OCI-LY3 (cell line): ENCODE data around the gene GSG1L.

Experiments
- H2AFZ ChIP-seq: fragments of 200-600, 300-600 bp; shearing (Covaris generic); 2 replicates; pipeline ENCODE4 v1.6.0; 2014; ENCODE audit warnings: antibody characterized with exemption, low read depth, low read length
- H3K27ac ChIP-seq: fragments of 200-600, 300-600 bp; sonication (generic); 2 replicates; pipeline ENCODE4 v1.5.1; 2014; ENCODE audit warnings: mild to moderate bottlenecking, low read length, moderate library complexity, mixed read lengths
- H3K27me3 ChIP-seq: fragments of 200-600, 300-600 bp; sonication (generic); 2 replicates; pipeline ENCODE4 v1.6.1; 2014; ENCODE audit warnings: low read depth, low read length, mixed read lengths
- H3K36me3 ChIP-seq: fragments of 200-600, 300-600 bp; sonication (generic); replicated peaks from 2 replicates; pipeline ENCODE3; 2014; ENCODE audit warnings: low read depth, low read length, mixed read lengths
- H3K4me1 ChIP-seq: fragments of 300-600, 200-600 bp; sonication (generic); 2 replicates; pipeline ENCODE4 v1.6.1; 2014; ENCODE audit warnings: low read length, mixed read lengths
- H3K4me2 ChIP-seq: fragments of 200-600, 300-600 bp; sonication (generic); 2 replicates; pipeline ENCODE4 v1.6.1; 2014; ENCODE audit warnings: low read length, mixed read lengths
- H3K4me3 ChIP-seq: fragments of 300-600, 200-600 bp; sonication (generic); 2 replicates; pipeline ENCODE4 v1.5.1; 2014; ENCODE audit warnings: antibody characterized with exemption, mild to moderate bottlenecking, low read length, moderate library complexity
- H3K79me2 ChIP-seq: fragments of 300-600, 200-600 bp; shearing (Covaris generic); 2 replicates; pipeline ENCODE4 v1.6.1; 2014; ENCODE audit warnings: mild to moderate bottlenecking, low read length, mixed read lengths
- H3K9ac ChIP-seq: fragments of 300-600, 200-600 bp; shearing (Covaris generic); 2 replicates; pipeline ENCODE4 v1.6.0; 2014; ENCODE audit warnings: mild to moderate bottlenecking, low read length, moderate library complexity
- H3K9me3 ChIP-seq: fragments of 200-600, 300-600 bp; shearing (Covaris generic); 2 replicates; pipeline ENCODE4 v1.6.1; 2014; ENCODE audit warnings: low read length, mixed read lengths; ENCODE audit not compliant: insufficient read depth
- H4K20me1 ChIP-seq: fragments of 200-600, 300-600 bp; sonication (generic); 2 replicates; pipeline ENCODE4 v1.6.1; 2016; ENCODE audit warnings: low read length, mixed read lengths; ENCODE audit not compliant: insufficient read depth
- EZH2phosphoT487 ChIP-seq: fragments of 200-600 bp; shearing (Covaris generic); IDR thresholded peaks from 2 replicates; pipeline ENCODE4 v1.6.1; 2018; ENCODE audit warnings: antibody characterized with exemption, mixed run types, low read depth
- TF ChIP-seq, protein P1 (sequence below): fragments of 200-600, 300-600 bp; sonication (generic); IDR thresholded peaks from 2 replicates; pipeline ENCODE4 v1.5.1; 2014; ENCODE audit warnings: antibody characterized with exemption, low read length, low read depth

The GSG1L gene

GRCh38 chr16:27791404-27791719, 272.2 kb downstream of the GSG1L start:
- H3K79me2 ChIP-seq, result no peaks in the 10 kb centered on the region
- no peaks in the 10 kb centered on the region for H4K20me1 ChIP-seq
- no peak overlapping the region for H3K4me2 ChIP-seq
- H3K9ac ChIP-seq, result no peak overlapping the region
- H3K27ac ChIP-seq, result no peak overlapping the region
- H3K9me3 ChIP-seq, result no peaks in the 10 kb centered on the region
- H3K27me3 ChIP-seq, result no peaks in the 10 kb centered on the region
- no peak overlapping the region for H2AFZ ChIP-seq
- no peaks in the 10 kb centered on the region for H3K36me3 ChIP-seq
- TF ChIP-seq, protein P1, sequence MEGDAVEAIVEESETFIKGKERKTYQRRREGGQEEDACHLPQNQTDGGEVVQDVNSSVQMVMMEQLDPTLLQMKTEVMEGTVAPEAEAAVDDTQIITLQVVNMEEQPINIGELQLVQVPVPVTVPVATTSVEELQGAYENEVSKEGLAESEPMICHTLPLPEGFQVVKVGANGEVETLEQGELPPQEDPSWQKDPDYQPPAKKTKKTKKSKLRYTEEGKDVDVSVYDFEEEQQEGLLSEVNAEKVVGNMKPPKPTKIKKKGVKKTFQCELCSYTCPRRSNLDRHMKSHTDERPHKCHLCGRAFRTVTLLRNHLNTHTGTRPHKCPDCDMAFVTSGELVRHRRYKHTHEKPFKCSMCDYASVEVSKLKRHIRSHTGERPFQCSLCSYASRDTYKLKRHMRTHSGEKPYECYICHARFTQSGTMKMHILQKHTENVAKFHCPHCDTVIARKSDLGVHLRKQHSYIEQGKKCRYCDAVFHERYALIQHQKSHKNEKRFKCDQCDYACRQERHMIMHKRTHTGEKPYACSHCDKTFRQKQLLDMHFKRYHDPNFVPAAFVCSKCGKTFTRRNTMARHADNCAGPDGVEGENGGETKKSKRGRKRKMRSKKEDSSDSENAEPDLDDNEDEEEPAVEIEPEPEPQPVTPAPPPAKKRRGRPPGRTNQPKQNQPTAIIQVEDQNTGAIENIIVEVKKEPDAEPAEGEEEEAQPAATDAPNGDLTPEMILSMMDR, result no peak
- TF ChIP-seq EZH2phosphoT487, result no peak
- no peak overlapping the region for H3K4me3 ChIP-seq
- H3K4me1 ChIP-seq, result no peaks in the 10 kb centered on the region

DNA sequence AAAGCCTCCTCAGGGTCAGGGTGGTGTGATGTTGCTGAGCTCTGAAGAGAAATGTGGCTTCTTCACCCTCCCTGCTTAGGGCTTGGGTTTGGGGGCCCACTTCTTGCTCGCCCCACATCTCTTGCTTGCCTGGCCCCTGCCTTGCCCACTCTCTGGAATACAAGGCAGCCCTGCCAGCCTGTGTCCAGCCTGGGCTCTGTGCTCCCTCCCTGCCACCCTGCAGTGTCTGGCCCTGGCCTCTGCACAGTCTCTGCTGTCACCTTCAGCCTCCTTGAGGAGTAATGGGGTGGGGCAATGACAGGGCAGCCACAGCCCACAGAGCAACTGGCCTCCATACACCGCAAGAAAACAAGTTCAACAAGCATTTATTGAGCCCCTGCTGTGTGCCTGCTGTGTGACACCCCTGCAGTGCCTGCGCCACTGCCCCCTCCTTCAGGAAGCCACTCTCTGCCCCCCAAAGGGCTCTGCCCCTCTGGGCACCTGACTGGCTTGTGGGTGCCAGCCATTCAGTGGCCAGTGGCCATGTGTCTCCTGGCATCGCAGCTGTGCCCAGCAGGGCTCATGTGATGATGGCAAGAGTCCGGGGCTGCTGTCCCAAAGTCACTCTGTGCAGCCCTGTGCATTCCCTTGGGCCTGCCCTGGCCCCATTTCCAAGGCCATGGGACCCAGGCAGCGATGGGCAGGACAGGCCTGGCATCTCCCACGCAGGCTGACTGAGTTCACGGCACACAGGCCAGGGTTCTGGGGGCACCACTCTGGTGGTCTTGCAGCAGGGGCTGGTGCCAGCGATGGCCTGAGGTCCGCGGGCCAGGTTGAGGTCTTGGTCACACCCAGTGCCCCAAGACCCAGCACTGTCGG, 272.7 kb downstream of the GSG1L start:
- H3K36me3 ChIP-seq, result no peaks in the 10 kb centered on the region
- no peaks in the 10 kb centered on the region for H3K4me1 ChIP-seq
- no peak overlapping the region for H3K27ac ChIP-seq
- TF ChIP-seq, protein P1, result no peak
- no peak for TF ChIP-seq EZH2phosphoT487
- H3K9me3 ChIP-seq, result no peaks in the 10 kb centered on the region
- H3K4me3 ChIP-seq, result no peak overlapping the region
- H4K20me1 ChIP-seq, result no peaks in the 10 kb centered on the region
- H3K9ac ChIP-seq, result no peak overlapping the region
- no peaks in the 10 kb centered on the region for H3K79me2 ChIP-seq
- no peak overlapping the region for H2AFZ ChIP-seq
- no peak overlapping the region for H3K4me2 ChIP-seq
- H3K27me3 ChIP-seq, result no peaks in the 10 kb centered on the region

DNA sequence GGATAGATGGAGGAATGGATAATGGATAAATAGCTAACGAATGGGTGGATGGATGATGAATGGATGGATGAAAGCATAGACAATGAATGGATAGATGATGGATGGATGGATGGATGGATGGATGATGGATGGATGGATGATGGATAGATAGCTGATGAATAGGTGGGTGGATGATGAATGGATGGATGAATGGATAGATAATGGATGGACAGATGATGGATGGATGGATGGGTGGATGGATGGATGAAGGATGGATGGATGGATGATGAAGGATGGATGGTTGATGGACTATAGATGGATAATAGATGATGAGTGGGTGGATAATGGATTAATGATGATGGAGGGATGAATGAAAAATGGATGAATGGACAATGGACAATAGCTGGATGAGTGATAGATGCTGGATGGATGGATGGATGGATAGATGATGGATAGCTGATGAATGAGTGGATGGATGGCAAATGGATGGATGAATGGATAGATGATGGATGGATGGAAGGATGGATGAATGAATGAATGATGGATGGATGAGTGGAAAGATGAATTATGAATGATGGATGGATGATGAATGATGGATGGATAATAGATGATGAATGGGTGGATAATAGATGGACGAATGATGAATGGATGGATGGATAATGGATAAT, 273.8 kb downstream of the GSG1L start:
- no peak for TF ChIP-seq EZH2phosphoT487
- TF ChIP-seq, protein P1, result no peak
- H2AFZ ChIP-seq, result no peak overlapping the region
- H3K4me2 ChIP-seq, result no peak overlapping the region
- no peaks in the 10 kb centered on the region for H3K27me3 ChIP-seq
- H3K79me2 ChIP-seq, result no peaks in the 10 kb centered on the region
- H4K20me1 ChIP-seq, result no peaks in the 10 kb centered on the region
- H3K27ac ChIP-seq, result no peak overlapping the region
- H3K9ac ChIP-seq, result no peak overlapping the region
- H3K4me1 ChIP-seq, result no peaks in the 10 kb centered on the region
- no peaks in the 10 kb centered on the region for H3K9me3 ChIP-seq
- H3K36me3 ChIP-seq, result no peaks in the 10 kb centered on the region
- no peak overlapping the region for H3K4me3 ChIP-seq

GRCh38 chr16:27789150-27789549, 274.4 kb downstream of the GSG1L start:
- TF ChIP-seq, protein P1, result no peak
- no peak for TF ChIP-seq EZH2phosphoT487
- H3K79me2 ChIP-seq, result no peaks in the 10 kb centered on the region
- H4K20me1 ChIP-seq, result no peaks in the 10 kb centered on the region
- no peak overlapping the region for H2AFZ ChIP-seq
- no peaks in the 10 kb centered on the region for H3K9me3 ChIP-seq
- H3K9ac ChIP-seq, result no peak overlapping the region
- H3K27ac ChIP-seq, result no peak overlapping the region
- no peak overlapping the region for H3K4me2 ChIP-seq
- H3K27me3 ChIP-seq, result no peaks in the 10 kb centered on the region
- H3K4me1 ChIP-seq, result no peaks in the 10 kb centered on the region
- no peaks in the 10 kb centered on the region for H3K36me3 ChIP-seq
- H3K4me3 ChIP-seq, result no peak overlapping the region
